GM08714 (cell line): ENCODE data around the gene ZNF474.

ENCODE experiments used
- H3K4me3 ChIP-seq: fragments of 200-500 bp; sonication (Bioruptor generic); 2 replicates; pipeline ENCODE4 v1.5.1; 2014; ENCODE audit warnings: mild to moderate bottlenecking, low read length, inconsistent platforms
- ZNF274 ChIP-seq: IDR thresholded peaks from 2 replicates; pipeline ENCODE4 v1.6.1; 2012; ENCODE audit warnings: mild to moderate bottlenecking, low read depth, low read length

Gene ZNF474

GRCh38 chr5:122175091-122175490 is 45.7 kb downstream of the ZNF474 start:
- no peak overlapping the region for H3K4me3 ChIP-seq
- TF ChIP-seq ZNF274, result no peak

- no peak for TF ChIP-seq ZNF274
- H3K4me3 ChIP-seq, result no peak overlapping the region
These were observed 46.5 kb downstream of the ZNF474 start for GRCh38 chr5:122175852-122176251.

- no peak for TF ChIP-seq ZNF274
- H3K4me3 ChIP-seq, result no peak overlapping the region
These were observed 47.8 kb downstream of the ZNF474 start for GRCh38 chr5:122177161-122177560.

GRCh38 chr5:122179701-122180100 is 50.4 kb downstream of the ZNF474 start:
- H3K4me3 ChIP-seq, result no peak overlapping the region
- no peak for TF ChIP-seq ZNF274

- no peak overlapping the region for H3K4me3 ChIP-seq
- TF ChIP-seq ZNF274, result no peak
These were observed 50.9 kb downstream of the ZNF474 start for GRCh38 chr5:122180146-122180712.

GRCh38 chr5:122180863-122181548 is 51.7 kb downstream of the ZNF474 start:
- TF ChIP-seq ZNF274, result no peak
- H3K4me3 ChIP-seq, result no peak overlapping the region

GRCh38 chr5:122181863-122182262 is 52.5 kb downstream of the ZNF474 start:
- no peak overlapping the region for H3K4me3 ChIP-seq
- TF ChIP-seq ZNF274, result no peak

- H3K4me3 ChIP-seq, result no peak overlapping the region
- no peak for TF ChIP-seq ZNF274
These were observed 53.2 kb downstream of the ZNF474 start for GRCh38 chr5:122182491-122182921.

GRCh38 chr5:122183098-122183787 is 53.9 kb downstream of the ZNF474 start:
- no peak overlapping the region for H3K4me3 ChIP-seq
- no peak for TF ChIP-seq ZNF274

- H3K4me3 ChIP-seq, result no peak overlapping the region
- TF ChIP-seq ZNF274, result no peak
These were observed 54.4 kb downstream of the ZNF474 start for GRCh38 chr5:122183788-122184170.

GRCh38 chr5:122184676-122185255 is 55.4 kb downstream of the ZNF474 start:
- TF ChIP-seq ZNF274, result no peak
- H3K4me3 ChIP-seq, result no peak overlapping the region

GRCh38 chr5:122187426-122187825 is 58.1 kb downstream of the ZNF474 start:
- no peak for TF ChIP-seq ZNF274
- H3K4me3 ChIP-seq, result no peak overlapping the region

GRCh38 chr5:122190156-122190555 is 60.8 kb downstream of the ZNF474 start:
- no peak for TF ChIP-seq ZNF274
- no peak overlapping the region for H3K4me3 ChIP-seq

GRCh38 chr5:122192497-122193496 is 63.5 kb downstream of the ZNF474 start:
- TF ChIP-seq ZNF274, result no peak
- no peak overlapping the region for H3K4me3 ChIP-seq
